ENCODE measurements around the gene SLC35F1.

Gene SLC35F1

GRCh38 chr6:118198746-118199145 lies 291.7 kb downstream of the SLC35F1 start:
- no peak for DNase-seq (ENCODE audit: low read depth)

GRCh38 chr6:118200160-118200559 lies 293.1 kb downstream of the SLC35F1 start:
- no peak for DNase-seq (ENCODE audit: low read depth)

- DNase-seq (ENCODE audit: low read depth): no peak
Measured at GRCh38 chr6:118202517-118202916, 295.5 kb downstream of the SLC35F1 start.

- DNase-seq (ENCODE audit: low read depth): no peak
Measured at GRCh38 chr6:118203545-118203944, 296.5 kb downstream of the SLC35F1 start.

GRCh38 chr6:118206221-118206620 lies 299.2 kb downstream of the SLC35F1 start:
- DNase-seq (ENCODE audit: low read depth): no peak

- DNase-seq (ENCODE audit: low read depth): no peak
Measured at GRCh38 chr6:118207947-118208346, 300.9 kb downstream of the SLC35F1 start.

- no peak for DNase-seq (ENCODE audit: low read depth)
Measured at GRCh38 chr6:118212451-118213173, 305.5 kb downstream of the SLC35F1 start.

GRCh38 chr6:118215269-118215668 lies 308.2 kb downstream of the SLC35F1 start:
- DNase-seq (ENCODE audit: low read depth): no peak

- DNase-seq (ENCODE audit: low read depth): no peak
Measured at GRCh38 chr6:118216751-118217150, 309.7 kb downstream of the SLC35F1 start.

- no peak for DNase-seq (ENCODE audit: low read depth)
Measured at GRCh38 chr6:118218156-118218555, 311.1 kb downstream of the SLC35F1 start.

GRCh38 chr6:118220429-118221128 lies 313.5 kb downstream of the SLC35F1 start:
- no peak for DNase-seq (ENCODE audit: low read depth)

GRCh38 chr6:118223316-118223715 lies 316.3 kb downstream of the SLC35F1 start:
- no peak for DNase-seq (ENCODE audit: low read depth)

GRCh38 chr6:118228886-118229285 lies 321.8 kb downstream of the SLC35F1 start:
- DNase-seq (ENCODE audit: low read depth): no peak

- no peak for DNase-seq (ENCODE audit: low read depth)
Measured at GRCh38 chr6:118240878-118241528, 333.9 kb downstream of the SLC35F1 start.

GRCh38 chr6:118246406-118246805 lies 339.3 kb downstream of the SLC35F1 start:
- DNase-seq (ENCODE audit: low read depth): no peak

- DNase-seq (ENCODE audit: low read depth): no peak
Measured at GRCh38 chr6:118248171-118248570, 341.1 kb downstream of the SLC35F1 start.

- no peak for DNase-seq (ENCODE audit: low read depth)
Measured at GRCh38 chr6:118249680-118250079, 342.6 kb downstream of the SLC35F1 start.

GRCh38 chr6:118252474-118252873 lies 345.4 kb downstream of the SLC35F1 start:
- no peak for DNase-seq (ENCODE audit: low read depth)

GRCh38 chr6:118253741-118254140 lies 346.7 kb downstream of the SLC35F1 start:
- DNase-seq (ENCODE audit: low read depth): no peak

- DNase-seq (ENCODE audit: low read depth): peak; percentile 39
Measured at GRCh38 chr6:118260833-118261232, 353.8 kb downstream of the SLC35F1 start.

- DNase-seq (ENCODE audit: low read depth): no peak
Measured at GRCh38 chr6:118263921-118264486, 356.9 kb downstream of the SLC35F1 start.

- no peak for DNase-seq (ENCODE audit: low read depth)
Measured at GRCh38 chr6:118269659-118270058, 362.6 kb downstream of the SLC35F1 start.

- no peak for DNase-seq (ENCODE audit: low read depth)
Measured at GRCh38 chr6:118277631-118278030, 370.6 kb downstream of the SLC35F1 start.

All from fibroblast of gingiva (primary cell).